Tongue (tissue), 2 donors: ENCODE results near the gene SLC17A8. TPM values are rescaled to one million over a fixed set of nuclear protein-coding genes. Genes with fewer than 3 reads are reported as not detected.
"Not testable (repeated sequence)": the region's sequence is repeated elsewhere in the genome, so short reads cannot be mapped to it uniquely, and the experiment has no call there.

ENCODE experiments used
- DNase-seq: peaks from one replicate; pipeline ENCODE4 v3.0.0-alpha.2; 2015
- total RNA-seq: library from RNA; depleted of rRNA; stranded (reverse); fragments of >200 nt; gene quantifications from one replicate; pipeline ENCODE4 v1.2.3, GENCODE V29; 2014

Gene SLC17A8
- total RNA-seq, 1 donor from 2014 or later = 3.2 TPM

GRCh38 chr12:100427078-100427477 lies 70.2 kb downstream of the SLC17A8 start:
- DNase-seq = no peak

GRCh38 chr12:100430251-100430650 lies 73.4 kb downstream of the SLC17A8 start:
- DNase-seq = not testable (repeated sequence)

DNA sequence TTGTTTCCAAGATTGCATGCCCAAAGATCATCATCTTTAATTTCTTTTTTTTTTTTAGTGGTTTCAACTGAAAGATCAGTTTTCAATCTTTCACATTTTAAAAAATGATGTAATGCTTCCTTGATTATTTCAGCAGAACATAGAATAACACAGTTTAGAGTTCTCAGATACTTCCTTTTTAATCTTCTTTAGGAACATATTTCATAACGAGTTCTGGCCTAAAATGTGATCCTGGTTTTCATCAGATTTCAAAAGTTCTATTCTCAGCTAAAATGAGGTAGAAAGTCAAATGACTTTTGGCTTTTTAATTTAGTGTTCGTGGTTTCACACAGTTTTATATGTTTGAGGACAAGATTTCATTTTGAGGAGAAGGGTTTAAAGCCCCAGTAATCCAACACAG lies 76.8 kb downstream of the SLC17A8 start:
- DNase-seq = peak; percentile 40

DNA sequence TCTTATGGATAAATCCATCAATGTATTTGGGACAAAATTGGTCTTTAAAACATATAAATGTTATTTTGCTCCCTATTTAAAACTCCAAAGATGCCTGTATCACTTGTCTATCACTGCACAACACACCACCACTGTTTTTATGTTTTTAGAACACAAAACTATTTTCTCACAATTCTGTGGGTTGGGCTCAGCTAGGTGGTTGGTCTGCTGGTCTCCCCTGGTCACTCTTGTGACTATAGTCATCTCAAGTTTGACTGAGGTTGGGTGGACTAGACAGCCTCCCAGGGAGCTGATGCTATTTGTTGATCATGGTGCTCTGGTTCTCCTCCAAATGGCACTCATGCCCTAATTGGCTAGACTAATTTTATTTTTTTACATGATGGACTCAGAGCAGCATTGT lies 77.3 kb downstream of the SLC17A8 start:
- DNase-seq = no peak

- DNase-seq = no peak
These were observed 79.1 kb downstream of the SLC17A8 start for GRCh38 chr12:100435957-100436356.

GRCh38 chr12:100437038-100437841 lies 80.4 kb downstream of the SLC17A8 start:
- peak; percentile 26 for DNase-seq

GRCh38 chr12:100439797-100440196 lies 82.9 kb downstream of the SLC17A8 start:
- DNase-seq = no peak

- no peak for DNase-seq
These were observed 85.5 kb downstream of the SLC17A8 start for GRCh38 chr12:100442403-100442802.

DNA sequence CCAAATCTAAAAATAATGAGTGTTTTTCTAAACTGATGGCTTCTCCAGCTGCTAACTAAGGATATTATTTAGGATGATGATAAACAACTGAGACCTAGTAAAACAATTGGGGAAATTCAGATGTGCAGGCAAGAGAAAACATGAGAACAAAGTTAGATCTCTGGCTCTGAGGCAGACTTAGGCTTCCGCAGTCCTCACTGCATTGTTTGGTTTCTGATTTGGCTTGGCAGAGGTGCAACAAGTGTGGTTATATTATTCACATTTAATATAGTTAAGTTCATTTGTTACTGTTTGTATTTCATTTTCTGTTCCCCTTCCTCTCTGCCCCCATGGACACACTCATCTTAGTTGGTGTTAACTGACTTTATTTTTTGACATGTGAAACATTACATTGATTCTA lies 86.6 kb downstream of the SLC17A8 start:
- no peak for DNase-seq

DNA sequence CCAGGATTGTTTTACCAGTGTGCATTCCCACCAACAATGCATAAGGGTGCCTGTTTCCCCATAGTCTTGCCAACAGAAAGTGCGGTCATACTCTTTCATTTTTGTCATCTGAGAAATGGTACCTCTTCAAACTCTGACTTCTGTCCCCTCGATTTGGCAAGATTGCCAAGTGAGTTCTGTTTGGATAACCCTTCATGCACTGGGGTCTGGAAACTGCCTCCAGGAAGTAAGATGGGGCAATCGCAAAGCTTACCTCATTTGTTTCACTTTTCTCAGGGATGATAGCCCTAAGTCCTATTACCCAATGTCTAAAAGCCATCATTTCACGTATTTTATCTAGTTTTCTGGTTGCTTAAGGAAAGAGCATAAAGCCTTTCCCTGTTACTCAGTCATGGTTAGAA lies 88.2 kb downstream of the SLC17A8 start:
- no peak for DNase-seq

DNA sequence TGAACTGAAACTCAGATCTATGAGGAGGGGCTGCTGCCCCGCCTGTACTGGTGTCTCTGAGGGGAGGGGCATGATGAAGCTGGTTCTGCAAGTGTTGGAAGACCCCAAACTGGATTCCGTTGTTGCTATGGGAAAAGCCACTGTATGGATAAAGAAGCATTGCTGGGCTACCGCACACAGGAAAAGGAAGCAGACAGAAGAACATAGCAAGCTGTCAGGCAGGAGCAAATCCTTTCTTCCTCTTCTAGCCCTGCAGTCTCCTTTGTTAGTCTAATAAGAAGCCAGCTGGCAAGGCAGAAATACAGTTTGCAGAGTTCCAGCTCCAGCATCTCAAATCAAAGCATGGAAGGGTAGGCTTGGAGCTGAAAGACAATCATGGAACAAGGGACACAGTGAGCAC lies 90.5 kb downstream of the SLC17A8 start:
- DNase-seq = peak; percentile 18

- no peak for DNase-seq
These were observed 91.8 kb downstream of the SLC17A8 start for GRCh38 chr12:100448656-100449055.

DNA sequence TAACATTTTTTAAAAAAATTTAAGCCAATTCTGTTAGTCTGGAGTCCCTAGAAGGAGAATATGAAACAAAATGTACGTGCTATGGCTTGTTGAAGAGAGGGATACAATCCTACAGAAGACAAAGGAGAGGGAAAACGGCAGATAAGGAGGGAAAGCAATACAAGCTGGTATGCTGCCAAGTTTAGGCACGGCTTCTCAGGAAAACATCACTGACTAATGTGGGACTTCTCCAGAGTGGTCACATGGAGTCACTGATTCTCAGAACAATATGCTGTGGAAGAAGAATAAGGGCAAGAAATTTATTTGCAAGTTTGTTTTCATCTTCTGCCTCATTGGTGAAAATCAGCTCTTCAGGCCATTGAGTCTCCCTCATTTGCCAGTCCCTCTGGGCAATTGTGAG lies 93.9 kb downstream of the SLC17A8 start:
- DNase-seq = no peak

GRCh38 chr12:100453951-100454350 lies 97.1 kb downstream of the SLC17A8 start:
- DNase-seq = peak; percentile 63

DNA sequence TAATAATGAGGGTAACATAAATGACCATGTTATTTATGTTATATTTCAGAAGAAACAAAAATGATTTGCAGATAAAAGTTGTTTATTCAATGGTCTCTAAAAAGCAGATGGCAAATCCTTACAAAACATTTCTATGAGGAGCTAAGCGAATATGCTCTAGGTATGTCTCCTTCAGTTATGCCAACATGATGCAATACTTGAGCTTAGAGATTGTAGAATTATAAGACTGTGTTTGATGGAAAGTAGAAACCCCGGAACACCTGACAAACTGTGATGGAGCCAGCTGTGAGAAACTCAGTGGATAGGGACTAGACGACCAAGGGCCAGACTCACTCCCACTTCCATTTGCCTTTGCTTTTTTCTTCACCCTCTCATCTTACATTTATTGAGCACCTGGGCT lies 99.0 kb downstream of the SLC17A8 start:
- DNase-seq = no peak

- DNase-seq = no peak
These were observed 101.3 kb downstream of the SLC17A8 start for GRCh38 chr12:100458191-100458590.

- DNase-seq = peak; percentile 33
These were observed 103.8 kb downstream of the SLC17A8 start for GRCh38 chr12:100460702-100461101.

GRCh38 chr12:100461330-100461973 lies 104.6 kb downstream of the SLC17A8 start:
- DNase-seq = no peak

DNA sequence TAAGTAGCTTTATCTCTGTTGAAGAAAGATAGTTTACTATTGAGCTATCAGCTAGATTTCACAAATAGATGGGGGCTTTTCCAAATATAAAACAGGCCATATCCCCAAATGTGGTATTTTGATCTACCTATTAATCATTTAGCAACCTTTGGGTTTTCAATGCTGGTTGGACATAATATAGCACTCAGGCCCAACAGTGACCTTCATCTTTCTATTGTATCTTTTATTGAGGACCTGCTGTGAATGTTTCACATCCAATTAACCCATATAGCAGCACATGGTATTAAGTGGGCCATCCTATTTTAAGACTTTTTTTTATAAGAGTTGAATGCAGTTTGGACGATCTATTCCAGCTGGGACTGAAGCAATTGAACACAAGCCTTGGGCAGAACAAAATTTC lies 106.8 kb downstream of the SLC17A8 start:
- DNase-seq = no peak

DNA sequence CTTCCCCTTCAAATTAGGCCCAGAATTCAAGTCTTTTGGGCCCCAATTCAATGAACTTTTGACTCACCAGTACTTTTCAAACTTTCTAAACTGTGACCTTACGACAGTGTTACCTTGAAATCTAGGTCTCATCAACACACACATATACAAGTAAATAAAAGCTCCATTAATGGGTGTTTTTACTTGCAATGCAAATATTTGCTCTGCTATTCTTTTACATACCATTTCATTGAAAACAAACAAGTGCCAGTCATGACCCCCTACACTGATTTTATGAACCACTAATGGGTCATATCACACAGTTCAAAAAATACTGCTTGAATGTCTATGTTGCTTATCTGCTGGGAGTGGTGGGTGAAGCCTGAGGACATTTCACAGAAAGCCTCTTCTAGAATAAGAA lies 107.7 kb downstream of the SLC17A8 start:
- DNase-seq = no peak

DNA sequence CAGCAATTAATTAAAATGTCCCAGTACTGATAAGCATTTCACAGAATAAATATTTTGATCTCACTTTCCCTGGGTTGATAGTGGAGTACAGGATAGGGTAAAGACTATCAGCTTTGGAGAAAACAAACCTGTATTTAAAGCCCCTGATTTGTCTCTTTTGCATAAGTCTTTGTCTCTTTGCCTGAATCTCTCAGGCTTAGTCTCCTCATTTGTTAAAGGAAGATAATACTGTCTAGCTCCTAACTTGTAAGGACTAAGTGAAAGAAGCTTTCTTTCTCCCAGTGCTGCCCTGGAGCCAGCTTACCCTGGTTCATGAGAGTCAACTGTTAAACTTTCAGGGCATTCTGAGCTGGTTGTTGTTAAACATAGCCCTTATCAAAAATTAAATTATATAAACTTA lies 111.3 kb downstream of the SLC17A8 start:
- no peak for DNase-seq
